ENCODE results near the gene HSD17B4.
"Not testable (repeated sequence)": the region's sequence is repeated elsewhere in the genome, so short reads cannot be mapped to it uniquely, and the experiment has no call there.

Gene HSD17B4

DNA sequence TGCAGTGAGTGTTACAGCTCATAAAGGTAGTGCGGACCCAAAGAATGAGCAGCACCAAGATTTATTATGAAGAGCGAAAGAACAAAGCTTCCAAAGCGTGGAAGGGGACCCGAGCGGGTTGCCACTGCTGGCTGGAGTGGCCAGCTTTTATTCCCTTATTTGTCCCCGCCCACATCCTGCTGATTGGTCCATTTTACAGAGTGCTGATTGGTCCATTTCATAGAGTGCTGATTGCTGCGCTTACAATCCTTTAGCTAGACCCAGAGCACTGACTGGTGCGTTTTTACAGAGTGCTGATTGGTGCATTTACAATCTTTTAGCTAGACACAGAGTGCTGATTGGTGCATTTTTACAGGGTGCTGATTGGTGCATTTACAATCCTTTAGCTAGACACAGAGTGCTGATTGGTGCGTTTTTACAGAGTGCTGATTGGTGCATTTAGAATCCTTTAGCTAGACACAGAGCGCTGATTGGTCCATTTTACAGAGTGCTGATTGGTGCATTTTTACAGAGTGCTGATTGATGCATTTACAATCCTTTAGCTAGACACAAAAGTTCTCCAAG, 19.5 kb upstream of the HSD17B4 start:
- not testable (repeated sequence) for DNase-seq

DNA sequence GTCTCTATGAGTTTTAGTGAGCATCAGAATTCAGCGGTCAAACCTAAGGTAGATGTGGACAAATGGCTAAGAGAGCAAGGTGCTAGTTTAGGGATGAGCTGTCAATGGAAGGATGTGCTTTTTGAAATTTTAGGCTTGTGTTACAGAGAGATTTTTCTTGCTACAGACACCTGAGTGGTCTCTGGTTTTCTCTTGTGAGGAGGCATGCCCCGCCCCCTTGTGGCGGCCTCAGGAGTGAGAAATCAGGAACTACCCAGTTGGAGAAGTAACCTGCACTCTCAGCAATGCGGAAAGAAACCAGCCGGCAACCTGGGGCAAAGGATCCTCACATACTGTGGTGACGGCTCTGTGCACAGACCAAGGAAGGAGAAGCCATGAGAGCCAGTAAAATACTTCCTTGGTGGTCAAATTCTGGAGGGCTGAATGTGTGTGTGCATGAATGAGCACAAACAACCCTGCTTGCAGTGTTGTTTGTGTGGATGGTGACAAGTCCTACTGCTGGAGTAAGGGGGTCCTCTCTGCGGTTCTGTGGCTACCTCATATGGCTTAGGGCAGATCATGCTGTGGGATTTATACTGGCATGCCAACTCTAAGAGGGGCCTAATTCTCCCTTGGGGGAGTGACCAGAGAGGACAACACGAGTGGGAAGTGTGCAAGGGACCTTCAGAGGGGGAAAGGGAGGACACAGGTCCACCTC, 16.7 kb upstream of the HSD17B4 start:
- DNase-seq: peak; percentile 82

DNA sequence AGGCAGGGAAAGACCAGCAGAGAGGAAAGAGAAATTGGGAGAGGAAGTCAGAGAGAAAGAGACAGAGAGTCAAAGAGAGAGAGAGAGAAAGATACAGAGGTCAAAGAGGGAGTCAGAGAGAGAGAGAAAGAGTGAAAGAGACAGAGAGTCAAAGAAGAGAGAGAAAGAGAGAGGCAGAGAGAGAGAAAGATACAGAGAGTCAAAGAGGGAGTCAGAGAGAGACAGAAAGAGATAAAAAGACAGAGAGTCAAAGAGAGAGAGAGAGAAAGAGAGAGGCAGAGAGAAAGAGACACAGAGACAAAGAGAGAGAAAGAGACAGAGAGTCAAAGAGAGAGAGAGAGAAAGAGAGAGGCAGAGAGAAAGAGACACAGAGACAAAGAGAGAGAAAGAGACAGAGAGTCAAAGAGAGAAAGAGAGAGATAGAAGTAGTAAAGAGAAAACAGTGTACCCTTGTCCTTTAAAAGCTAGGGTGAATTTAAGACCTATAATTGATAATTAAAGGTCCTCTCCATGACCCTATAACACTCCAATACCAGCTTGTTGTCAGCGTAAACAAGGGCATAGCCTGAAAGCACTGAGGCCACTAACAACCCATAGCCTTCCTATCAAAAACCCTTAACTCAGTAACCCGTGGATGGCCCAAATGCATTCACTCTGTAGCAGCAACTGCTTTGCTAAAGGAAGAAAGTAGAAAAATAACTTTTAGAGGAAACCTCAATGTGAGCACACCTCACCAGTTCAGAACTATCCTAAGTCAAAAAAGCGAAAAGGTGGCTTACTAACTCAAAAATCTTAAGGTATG, 14.3 kb upstream of the HSD17B4 start:
- not testable (repeated sequence) for DNase-seq

DNA sequence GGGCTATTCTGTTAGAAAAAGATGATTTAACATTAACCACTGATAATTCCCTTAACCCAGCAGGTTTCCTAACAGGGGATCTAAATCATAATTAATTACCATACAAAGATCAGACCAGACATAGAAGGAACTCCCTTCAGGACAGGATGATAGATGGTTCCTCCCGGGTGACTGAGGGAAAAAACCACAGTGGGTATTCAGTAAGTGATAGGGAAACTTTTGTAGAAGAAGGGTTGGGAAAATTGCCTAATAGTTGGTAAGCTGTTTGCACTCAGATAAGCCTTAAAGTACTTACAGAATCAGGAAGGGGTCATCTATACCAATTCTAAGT, 13.7 kb upstream of the HSD17B4 start:
- DNase-seq: not testable (repeated sequence)

DNA sequence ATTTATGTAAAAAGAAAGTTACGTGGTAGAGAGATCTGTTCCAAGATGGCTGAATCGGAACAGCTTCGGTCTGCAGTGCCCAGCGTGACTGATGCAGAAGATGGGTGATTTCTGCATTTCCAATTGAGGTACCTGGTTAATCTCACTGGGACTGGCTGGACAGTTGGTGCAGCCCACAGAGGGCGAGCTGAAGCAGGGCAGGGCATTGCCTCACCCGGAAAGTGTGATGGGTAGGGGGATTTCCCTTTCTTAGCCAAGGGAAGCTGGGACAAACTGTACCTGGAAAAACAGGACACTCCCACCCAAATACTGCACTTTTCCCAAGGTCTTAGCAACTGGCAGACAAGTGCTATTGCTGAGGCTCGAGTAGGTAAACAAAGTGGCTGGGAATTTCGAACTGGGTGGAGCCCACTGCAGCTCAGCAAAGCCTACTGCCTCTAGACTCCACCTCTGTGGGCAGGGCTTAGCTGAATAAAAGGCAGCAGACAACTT, 13.1 kb upstream of the HSD17B4 start:
- peak; percentile 23 for DNase-seq

DNA sequence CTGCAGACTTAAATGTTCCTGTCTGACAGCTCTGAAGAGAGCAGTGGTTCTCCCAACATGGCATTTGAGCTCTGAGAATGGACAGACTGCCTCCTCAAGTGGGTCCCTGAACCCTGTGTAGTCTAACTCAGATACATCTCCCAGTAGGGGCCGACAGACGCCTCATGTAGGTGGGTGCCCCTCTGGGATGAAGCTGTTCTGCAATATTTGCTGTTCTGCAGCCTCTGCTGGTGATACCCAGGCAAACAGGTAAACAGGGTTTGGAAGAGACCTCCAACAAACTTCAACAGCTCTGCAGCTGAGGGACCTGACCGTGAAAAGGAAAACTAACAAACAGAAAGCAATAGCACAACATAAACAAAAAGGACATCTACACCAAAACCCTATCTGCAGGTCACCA, 12.7 kb upstream of the HSD17B4 start:
- not testable (repeated sequence) for DNase-seq

DNA sequence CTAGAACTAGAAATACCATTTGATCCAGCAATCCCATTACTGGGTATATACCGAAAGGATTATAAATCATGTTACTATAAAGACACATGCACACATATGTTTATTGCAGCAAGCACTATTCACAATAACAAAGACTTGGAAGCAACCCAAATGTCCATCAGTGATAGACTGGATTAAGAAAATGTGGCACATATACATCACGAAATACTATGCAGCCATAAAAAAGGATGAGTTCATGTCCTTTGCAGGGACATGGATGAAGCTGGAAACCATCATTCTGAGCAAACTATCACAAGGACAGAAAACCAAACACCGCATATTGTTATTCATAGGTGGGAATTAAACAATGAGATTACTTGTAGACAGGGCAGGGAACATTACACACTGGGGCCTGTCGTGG, 7.7 kb upstream of the HSD17B4 start:
- not testable (repeated sequence) for DNase-seq

DNA sequence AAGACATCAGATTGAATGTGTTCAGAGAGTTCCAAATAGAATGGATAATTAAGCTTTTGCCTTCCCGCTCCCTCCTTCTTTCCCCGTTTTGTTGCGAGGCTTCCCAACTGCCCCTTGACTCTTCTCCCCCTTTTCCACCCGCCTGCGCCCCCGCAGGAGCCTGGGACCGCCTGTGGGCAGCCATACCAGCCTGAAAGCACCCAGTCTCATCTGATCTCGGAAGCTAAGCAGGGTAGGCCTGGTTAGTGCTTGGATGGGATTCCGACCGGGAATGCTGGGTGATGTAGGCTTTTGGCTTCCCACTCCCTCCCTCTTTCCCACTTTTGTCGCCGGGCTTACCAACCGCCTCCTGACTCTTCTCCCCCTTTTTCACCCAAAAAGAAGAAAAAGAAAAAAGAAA, 6.8 kb upstream of the HSD17B4 start:
- DNase-seq: no peak

DNA sequence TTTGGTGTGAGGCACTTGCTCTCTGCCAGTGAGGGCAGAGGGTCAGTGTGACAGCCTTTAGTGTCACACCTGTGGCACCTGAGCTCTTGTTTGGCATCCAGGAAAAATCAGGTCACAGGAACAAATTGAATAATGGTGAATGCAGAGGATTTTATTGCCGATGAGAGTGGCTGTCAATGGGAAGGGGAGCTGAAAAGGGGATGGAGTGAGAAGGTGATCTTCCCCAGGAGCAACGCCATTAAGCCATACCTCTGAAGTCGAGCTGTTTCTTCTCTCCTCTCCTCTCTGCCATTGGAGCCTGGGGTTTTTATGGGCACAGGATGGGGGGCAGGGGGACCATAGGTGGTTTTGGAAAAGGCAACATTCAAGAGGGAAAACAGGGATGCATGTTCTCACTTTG, 2.4 kb upstream of the HSD17B4 start:
- DNase-seq: no peak

DNA sequence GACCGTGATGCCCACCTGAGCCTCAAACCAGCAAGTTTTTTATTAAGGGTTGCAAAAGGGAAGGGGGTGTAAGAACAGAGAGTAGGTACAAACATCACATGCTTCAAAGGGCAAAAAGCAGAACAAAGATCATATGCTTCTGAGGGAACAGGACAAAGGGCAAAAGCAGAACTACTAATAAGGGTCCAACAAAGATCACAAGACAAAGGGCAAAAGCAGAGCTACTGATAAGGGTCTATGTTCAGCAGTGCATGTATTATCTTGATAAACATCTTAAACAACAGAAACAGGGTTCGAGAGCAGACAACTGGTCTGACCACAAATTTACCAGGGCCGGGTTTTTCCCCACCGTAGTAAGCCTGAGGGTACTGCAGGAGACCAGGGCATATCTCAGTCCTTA, 1.7 kb upstream of the HSD17B4 start:
- not testable (repeated sequence) for DNase-seq

DNA sequence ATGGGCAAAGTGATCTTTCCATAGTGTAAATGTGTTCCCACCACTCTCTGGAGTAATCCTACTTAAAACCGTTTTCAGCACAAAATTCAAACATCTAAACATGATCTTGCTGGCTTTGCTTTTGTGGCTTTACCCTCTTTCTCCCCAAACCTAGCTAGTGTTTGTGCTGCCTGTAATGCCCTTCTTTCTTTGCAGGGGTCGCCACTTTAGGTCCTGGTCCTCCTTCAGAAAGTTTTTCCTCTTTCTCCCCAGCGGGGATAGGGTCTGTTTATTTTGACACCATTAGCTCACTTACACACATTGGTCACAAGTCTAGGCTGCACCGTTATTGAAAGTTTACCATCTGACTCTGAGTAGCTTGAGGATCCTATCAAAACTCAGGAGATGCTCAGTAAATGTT, 736 bp upstream of the HSD17B4 start:
- no peak for DNase-seq

DNA sequence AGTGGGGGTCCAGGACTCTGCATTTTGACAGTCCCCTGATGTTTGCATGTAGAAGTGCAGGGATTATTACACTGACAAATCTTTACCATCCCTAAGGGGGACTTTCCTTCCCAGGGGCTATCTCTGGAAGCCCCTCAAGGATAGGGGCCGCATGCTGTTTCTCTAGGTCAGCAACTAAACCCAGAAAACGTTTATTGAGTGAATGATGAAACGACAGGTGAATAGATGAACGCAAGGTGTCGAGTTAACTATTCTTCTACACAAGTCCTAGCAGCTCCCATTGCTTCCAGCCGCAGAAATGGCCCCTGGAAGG, 281 bp upstream of the HSD17B4 start:
- DNase-seq: no peak

DNA sequence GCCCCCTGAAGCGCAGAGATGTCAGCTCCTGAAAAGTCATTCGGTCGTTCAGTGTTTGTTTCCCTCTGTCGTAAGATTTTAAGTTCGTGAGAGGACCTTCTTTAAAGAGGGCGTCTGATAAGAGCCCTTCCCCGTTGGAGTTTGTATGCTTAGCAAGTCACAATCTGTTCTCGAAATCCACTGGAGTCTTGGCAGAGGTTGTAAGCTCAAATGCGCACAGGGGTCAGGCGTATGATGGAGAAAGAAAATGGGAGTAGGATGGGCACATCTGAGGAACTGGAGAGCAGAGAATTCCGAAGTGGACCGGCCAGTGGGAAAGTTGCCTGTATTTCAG, 710 bp downstream of the HSD17B4 start:
- no peak for DNase-seq

DNA sequence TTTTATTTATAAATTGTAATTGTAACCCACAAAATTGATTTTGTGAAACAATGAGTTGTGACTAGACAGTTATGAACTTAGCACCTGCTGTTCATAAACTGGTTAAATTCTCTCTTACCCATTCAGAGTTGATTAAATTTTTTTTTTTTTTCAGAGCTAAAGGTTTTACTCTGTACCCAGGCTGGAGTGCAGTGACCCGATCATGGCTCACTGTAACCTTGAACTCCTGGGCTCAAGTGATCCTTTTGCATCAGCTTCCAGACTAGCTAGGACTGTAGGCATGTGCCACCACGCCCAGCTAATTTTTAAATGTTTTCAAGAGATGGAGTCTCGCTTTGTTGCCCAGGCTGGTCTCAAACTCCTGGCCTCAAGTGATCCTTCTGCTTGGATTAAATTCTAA, 1.9 kb downstream of the HSD17B4 start:
- DNase-seq: no peak

DNA sequence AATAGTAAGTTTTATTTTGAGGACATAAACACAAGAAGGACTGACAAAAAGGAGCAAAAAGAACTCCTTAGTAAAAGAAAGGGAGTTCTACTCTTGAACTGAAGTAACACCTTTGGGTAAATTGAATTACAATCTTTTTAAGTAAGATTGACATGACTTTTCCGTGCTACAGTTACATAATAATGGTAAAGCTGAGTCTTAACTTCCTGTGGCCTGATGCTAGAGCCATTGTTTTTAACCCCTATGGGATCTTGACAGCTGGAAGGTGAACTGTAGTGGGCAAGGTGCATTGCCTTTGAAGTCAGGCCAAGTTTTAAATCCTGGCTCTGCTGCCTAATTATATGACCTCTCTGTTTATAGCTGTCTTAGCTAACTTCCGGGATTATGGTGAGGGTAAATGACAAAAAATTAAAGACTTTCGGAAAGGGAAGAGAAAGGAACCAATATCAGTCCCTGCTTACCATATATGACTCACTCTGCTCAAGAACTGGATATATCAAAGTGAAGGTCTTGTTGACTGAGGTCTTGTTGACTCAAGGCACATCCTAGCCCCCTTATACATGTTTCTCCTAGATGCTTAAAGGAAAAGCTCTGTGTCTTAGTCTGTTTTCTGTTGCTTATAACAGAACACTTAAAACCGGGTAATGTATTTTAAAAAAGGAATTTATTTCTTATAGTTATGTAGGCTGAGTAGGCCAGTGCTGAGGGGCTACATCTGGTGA, 6.8 kb downstream of the HSD17B4 start:
- DNase-seq: no peak

DNA sequence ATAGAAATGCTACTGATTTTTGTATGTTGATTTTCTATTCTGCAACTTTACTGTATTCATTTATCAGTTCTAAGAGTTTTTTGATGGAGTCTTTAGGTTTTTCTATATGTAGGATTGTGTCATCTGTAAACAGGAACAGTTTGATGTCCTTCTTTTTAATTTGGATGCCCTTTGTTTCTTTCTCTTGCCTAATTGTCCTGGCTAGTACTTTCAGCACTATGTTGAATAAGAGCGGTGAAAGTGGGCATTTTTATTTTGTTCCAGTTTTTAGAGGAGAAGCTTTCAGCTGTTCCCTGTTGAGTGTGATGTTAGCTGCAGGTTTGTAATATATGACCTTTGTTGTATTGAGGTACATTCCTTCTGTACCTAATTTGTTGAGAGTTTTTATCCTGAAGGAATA, 13.3 kb downstream of the HSD17B4 start:
- no peak for DNase-seq

DNA sequence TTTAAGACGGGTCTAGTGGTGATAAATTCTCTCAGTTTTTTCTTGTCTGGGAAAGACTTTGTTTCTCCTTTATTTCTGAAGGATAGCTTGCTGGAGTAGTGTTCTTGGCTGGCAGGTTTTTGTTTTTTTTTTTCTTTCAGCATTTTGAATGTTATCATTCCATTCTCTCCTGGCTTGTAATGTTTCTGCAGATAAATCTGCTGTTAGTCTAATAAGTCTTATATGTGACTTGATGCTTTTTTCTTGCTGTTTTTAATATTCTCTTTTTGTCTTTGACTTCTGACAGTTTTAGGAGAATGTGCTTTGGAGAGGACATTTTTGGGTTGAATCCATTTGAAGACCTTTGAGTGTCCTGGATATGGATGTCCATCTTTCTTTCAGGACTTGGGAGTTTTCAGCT, 16.0 kb downstream of the HSD17B4 start:
- DNase-seq: no peak

DNA sequence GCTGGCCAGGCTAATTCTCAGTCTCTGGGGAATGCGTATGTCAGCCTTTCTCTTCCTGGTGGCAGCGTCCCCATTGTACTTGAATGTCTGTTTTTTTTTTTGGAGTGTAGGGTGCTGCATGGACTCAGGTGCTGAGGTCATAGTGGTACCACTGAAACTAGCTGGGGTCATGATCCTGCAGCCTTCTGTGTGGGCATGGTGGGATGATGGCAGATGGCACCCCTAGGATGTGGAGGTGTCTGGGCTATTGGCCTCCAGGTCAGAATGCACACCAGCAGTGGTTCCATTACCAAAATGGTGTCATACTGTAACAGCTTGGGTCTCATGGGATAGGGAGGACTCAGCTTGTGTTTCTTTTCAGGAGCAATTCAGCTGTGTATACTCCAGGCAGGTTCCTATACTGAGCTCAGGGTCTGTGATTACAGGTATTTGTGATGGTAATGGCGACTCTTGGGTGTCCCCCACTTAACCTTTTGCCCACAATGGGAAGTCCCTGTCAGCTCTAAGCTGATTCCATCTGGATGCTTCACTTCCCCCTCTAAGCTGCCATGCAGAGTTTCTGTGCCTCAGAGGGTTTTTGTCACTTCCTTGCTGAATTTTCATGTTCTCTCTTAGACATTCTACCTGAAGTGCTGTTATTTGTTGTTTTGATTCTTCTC, 17.9 kb downstream of the HSD17B4 start:
- DNase-seq: no peak

DNA sequence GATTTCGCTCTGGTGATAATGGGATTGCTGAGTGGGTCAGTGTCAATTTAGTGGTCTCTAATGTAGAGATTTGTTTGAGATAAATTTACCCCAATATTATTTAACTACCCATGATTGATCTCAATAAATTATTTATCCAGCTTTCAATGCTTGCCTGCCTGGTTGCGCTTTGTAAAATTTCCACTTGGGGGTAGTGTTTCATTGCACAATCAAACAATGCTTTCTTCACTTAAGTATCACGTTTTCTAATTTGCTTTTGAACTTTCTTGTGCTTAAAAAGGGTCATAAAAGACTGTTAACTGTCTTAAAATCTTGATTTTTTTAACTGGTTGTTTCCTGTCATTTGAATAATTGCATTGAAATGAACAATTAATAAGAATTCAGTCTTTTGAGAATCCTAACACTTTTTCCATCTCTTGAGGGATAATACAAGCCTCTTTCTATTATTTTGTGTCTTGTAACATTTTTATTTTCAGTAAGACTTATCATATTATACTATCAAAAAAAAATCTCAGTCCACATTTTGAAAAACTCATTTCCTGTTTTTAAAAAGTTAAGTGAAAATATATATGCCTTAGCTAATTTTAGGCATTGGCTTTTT, 18.7 kb downstream of the HSD17B4 start:
- DNase-seq: peak; percentile 31

DNA sequence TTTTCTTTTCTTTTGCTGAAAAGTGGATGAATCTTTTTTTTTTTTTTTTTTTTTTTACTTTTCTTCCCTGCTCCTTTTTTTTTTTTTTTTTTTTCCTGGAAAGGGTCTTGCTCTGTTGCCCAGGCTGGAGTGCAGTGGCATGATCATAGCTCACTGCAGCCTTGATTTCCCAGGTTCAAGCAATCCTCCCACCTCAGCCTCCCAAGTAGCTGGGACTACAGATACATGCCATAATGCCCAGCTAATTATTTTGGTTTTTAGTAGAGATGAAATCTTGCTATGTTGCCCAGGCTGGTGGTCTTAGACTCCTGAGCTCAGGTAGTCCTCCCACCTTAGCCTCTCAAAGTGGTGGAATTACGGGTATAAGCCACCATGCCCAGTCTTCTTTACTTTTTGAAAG, 20.9 kb downstream of the HSD17B4 start:
- no peak for DNase-seq

DNA sequence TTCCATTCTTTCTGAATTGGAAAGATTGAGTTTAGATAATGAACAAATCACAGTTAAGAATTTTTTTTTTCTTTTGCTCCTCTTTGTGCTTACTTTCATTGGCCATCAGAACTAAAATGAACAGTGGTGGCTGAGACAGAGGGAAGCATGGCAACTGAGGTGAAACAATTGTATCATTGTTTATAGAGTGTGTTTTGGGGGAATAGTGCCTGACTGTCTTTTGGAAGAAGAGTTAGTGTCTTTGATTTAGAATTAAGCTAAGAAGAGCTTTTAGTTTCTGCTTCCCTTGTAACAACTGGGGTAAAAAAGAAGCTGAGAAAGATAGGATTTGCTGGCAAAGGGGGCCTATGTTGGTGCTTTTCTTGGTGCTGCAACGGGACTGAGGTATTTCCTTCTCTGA, 24.0 kb downstream of the HSD17B4 start:
- no peak for DNase-seq

DNA sequence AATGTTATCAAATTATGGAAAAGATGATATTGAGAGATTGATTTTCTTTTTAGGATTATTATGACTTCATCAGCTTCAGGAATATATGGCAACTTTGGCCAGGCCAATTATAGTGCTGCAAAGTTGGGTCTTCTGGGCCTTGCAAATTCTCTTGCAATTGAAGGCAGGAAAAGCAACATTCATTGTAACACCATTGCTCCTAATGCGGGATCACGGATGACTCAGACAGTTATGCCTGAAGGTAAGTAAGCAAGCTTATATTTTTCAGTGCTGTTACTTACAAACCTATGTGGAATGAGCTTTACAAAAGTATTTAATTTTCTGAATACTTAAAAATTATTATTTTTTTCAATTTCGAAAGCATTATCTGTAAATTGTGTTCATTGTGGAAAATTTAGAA, 26.5 kb downstream of the HSD17B4 start:
- DNase-seq: no peak

DNA sequence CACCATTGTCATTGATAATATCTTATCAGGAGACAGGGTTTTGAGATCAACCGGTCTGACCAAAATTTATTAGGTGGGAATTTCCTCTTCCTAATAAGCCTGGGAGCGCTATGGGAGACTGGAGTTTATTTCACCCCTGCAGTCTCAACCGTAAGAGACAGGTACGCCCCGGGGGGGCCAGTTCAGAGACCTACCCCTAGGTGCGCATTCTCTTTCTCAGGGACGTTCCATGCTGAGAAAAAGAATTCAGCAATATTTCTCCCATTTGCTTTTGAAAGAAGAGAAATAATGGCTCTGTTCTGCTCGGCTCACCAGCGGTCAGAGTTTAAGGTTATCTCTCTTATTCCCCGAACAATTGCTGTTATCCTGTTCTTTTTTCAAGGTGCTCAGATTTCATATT, 28.3 kb downstream of the HSD17B4 start:
- not testable (repeated sequence) for DNase-seq

Measured in RPMI8226 (cell line).